Measurements from ENCODE around the gene DOC2B. TPM values are rescaled to one million over a fixed set of nuclear protein-coding genes. Genes with fewer than 3 reads are reported as not detected.

The DOC2B gene
- total and polyA plus RNA-seq, 2 of the 13 experiments (the other 11 are each of a cell fraction or from before 2014, with no cell fraction given), result 0.09 to 0.22 TPM

DNA sequence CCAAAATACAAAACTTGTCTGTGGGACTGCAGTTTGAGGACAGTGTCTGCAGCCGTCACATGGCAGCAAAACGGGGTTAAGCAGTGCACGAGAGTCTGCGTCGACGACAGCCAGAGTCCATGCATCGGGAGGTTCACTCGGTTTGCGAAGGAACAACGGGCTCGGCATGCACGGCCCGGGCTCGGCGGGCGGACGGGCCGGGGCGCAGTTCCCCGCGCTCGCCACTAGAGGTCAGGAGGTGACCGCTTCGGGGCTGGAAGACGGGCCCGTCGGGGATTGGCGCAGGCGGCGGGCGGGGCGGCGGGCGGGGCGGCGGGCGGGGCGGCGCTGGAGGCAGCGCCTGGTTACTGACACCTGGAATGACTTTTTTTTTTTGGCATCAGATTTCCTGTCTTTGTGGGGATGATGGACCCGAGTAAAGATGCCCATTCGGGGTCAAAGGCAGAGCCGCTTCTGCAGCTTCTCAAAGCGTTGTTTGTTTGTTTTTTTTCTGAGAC is 37.6 kb downstream of the DOC2B start (continued):
- TF ChIP-seq, protein P1, sequence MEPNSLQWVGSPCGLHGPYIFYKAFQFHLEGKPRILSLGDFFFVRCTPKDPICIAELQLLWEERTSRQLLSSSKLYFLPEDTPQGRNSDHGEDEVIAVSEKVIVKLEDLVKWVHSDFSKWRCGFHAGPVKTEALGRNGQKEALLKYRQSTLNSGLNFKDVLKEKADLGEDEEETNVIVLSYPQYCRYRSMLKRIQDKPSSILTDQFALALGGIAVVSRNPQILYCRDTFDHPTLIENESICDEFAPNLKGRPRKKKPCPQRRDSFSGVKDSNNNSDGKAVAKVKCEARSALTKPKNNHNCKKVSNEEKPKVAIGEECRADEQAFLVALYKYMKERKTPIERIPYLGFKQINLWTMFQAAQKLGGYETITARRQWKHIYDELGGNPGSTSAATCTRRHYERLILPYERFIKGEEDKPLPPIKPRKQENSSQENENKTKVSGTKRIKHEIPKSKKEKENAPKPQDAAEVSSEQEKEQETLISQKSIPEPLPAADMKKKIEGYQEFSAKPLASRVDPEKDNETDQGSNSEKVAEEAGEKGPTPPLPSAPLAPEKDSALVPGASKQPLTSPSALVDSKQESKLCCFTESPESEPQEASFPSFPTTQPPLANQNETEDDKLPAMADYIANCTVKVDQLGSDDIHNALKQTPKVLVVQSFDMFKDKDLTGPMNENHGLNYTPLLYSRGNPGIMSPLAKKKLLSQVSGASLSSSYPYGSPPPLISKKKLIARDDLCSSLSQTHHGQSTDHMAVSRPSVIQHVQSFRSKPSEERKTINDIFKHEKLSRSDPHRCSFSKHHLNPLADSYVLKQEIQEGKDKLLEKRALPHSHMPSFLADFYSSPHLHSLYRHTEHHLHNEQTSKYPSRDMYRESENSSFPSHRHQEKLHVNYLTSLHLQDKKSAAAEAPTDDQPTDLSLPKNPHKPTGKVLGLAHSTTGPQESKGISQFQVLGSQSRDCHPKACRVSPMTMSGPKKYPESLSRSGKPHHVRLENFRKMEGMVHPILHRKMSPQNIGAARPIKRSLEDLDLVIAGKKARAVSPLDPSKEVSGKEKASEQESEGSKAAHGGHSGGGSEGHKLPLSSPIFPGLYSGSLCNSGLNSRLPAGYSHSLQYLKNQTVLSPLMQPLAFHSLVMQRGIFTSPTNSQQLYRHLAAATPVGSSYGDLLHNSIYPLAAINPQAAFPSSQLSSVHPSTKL (CRISPR knock-in tag; IDR thresholded peaks at IDR 0.05), result peak; percentile 41; the same call in 1 of the 2 replicates
- TF ChIP-seq RELA (CRISPR knock-in tag; IDR thresholded peaks at IDR 0.05), result no peak
- no peak for TF ChIP-seq ZNF326 (CRISPR knock-in tag; IDR thresholded peaks at IDR 0.05; ENCODE audit: borderline replicate concordance)
- peak; percentile 89 for TF ChIP-seq RAD21 (CRISPR knock-in tag; IDR thresholded peaks at IDR 0.05)
- no peak for TF ChIP-seq FOSL1 (CRISPR knock-in tag; IDR thresholded peaks at IDR 0.05; ENCODE audit: borderline replicate concordance)
- TF ChIP-seq, protein P2, sequence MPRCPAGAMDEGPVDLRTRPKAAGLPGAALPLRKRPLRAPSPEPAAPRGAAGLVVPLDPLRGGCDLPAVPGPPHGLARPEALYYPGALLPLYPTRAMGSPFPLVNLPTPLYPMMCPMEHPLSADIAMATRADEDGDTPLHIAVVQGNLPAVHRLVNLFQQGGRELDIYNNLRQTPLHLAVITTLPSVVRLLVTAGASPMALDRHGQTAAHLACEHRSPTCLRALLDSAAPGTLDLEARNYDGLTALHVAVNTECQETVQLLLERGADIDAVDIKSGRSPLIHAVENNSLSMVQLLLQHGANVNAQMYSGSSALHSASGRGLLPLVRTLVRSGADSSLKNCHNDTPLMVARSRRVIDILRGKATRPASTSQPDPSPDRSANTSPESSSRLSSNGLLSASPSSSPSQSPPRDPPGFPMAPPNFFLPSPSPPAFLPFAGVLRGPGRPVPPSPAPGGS (CRISPR knock-in tag; IDR thresholded peaks at IDR 0.05), result 0 out of 2 replicates have a peak, but pooled peaks have one; percentile 26
- TF ChIP-seq MAX (IDR thresholded peaks at IDR 0.05), result peak; percentile 84
- TF ChIP-seq SAP130 (CRISPR knock-in tag; IDR thresholded peaks at IDR 0.05; ENCODE audit: low read depth), result peak; percentile 40; the same call in 1 of the 2 replicates
- TF ChIP-seq ZNF230 (CRISPR knock-in tag; IDR thresholded peaks at IDR 0.05), result 0 out of 2 replicates have a peak, but pooled peaks have one; percentile 30
- TF ChIP-seq ATF7 (IDR thresholded peaks at IDR 0.05), result no peak
- no peak for TF ChIP-seq ATF7 (CRISPR knock-in tag; IDR thresholded peaks at IDR 0.05)
- TF ChIP-seq NFE2L2 (IDR thresholded peaks at IDR 0.05; ENCODE audit: low read length), result no peak
- TF ChIP-seq ZFP36L2 (CRISPR knock-in tag; IDR thresholded peaks at IDR 0.05), result no peak
- TF ChIP-seq, protein P3, sequence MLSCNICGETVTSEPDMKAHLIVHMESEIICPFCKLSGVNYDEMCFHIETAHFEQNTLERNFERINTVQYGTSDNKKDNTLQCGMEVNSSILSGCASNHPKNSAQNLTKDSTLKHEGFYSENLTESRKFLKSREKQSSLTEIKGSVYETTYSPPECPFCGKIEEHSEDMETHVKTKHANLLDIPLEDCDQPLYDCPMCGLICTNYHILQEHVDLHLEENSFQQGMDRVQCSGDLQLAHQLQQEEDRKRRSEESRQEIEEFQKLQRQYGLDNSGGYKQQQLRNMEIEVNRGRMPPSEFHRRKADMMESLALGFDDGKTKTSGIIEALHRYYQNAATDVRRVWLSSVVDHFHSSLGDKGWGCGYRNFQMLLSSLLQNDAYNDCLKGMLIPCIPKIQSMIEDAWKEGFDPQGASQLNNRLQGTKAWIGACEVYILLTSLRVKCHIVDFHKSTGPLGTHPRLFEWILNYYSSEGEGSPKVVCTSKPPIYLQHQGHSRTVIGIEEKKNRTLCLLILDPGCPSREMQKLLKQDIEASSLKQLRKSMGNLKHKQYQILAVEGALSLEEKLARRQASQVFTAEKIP (CRISPR knock-in tag; IDR thresholded peaks at IDR 0.05; ENCODE audit: borderline replicate concordance), result no peak
- TF ChIP-seq ARID3A (IDR thresholded peaks at IDR 0.05; ENCODE audit: low read depth, low read length), result no peak
- TF ChIP-seq MEIS1 (CRISPR knock-in tag; IDR thresholded peaks at IDR 0.05; ENCODE audit: borderline replicate concordance), result peak; percentile 51; the same call in 1 of the 2 replicates
- no peak for TF ChIP-seq HMG20B (CRISPR knock-in tag; conservative IDR thresholded peaks at IDR 0.05)
- TF ChIP-seq ZNF883 (CRISPR knock-in tag; IDR thresholded peaks at IDR 0.05; ENCODE audit: not compliant biosample characterization), result no peak
- TF ChIP-seq ZNF235 (CRISPR knock-in tag; IDR thresholded peaks at IDR 0.05; ENCODE audit: borderline replicate concordance), result no peak
- TF ChIP-seq SMARCE1 (IDR thresholded peaks at IDR 0.05; ENCODE audit: borderline replicate concordance), result no peak
- TF ChIP-seq ZNF136 (CRISPR knock-in tag; IDR thresholded peaks at IDR 0.05; ENCODE audit: low read depth), result 0 out of 2 replicates have a peak, but pooled peaks have one; percentile 60
- no peak for TF ChIP-seq SP5 (CRISPR knock-in tag; IDR thresholded peaks at IDR 0.05; ENCODE audit: borderline replicate concordance, low read depth)
- no peak for TF ChIP-seq SNAPC2 (CRISPR knock-in tag; IDR thresholded peaks at IDR 0.05)

All from HepG2 (cell line).